Measurements from ENCODE around the gene USF2.

USF2 gene

DNA sequence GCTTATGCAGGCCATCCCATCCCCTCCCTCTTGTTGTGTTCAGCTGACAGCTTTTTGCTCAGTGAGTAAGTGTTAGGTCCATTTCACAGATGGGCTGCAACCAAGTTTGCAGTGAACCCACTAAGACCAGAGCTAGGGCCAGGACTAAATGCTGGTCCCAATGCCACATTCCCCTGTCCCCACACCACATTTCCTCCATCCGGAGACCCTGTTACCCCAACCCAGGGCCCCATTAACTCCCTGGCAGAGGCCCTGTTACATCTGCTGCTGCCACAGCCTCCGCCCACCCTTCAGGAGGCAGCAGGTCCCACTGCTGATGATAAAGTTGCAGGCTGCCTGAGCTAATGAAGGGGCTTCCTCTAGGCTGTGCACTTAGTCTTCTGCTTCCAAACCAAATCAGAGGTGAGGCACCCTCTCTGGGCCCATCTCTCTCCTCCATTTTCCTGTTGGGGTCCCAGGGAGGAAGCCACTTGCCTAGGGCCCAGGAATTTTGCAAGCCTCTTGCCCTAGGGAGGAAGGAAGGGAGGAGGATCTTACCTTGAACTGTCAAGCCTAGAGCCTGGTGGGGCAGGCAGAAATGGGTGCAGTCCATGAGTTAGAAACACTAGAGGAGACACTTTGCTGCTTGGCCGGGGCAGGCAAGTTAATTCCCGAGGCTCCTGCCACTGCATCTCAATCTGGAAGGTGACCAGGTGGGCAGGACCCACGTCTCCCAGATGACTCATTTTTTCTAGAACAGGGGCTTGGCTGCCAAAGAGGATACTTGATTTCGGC, 3.4 kb upstream of the USF2 start:
- no peak for DNase-seq (ENCODE audit: low read depth in 3 of 3, low spot score in 1 of 3)

DNA sequence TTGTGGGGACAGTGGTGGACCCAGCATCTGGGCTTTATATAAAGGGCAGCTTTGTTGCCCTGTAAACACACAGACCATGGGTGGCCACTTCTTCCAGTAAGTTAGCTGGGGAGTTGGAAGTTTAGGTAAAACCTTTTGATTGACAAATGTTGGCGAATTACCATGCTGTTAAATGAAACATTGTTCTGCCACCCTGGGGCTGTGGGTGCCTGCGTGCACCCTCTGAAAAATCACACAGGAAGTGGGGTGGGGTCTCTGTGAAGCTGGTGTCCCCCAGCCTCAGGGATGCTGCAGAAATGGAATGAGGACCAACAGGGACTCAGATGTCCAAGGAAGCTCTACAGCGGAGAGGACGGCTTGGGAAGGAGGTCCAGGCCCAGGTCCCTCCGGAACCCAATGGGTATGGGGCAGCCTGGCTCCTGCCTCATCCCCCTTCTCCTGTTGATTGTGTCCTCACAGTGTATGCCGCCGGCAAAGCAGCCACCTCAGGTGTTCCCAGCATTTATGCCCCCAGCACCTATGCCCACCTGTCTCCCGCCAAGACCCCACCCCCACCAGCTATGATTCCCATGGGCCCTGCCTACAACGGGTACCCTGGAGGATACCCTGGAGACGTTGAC, 2.8 kb upstream of the USF2 start:
- DNase-seq (ENCODE audit: low read depth in 3 of 3, low spot score in 1 of 3): no peak

DNA sequence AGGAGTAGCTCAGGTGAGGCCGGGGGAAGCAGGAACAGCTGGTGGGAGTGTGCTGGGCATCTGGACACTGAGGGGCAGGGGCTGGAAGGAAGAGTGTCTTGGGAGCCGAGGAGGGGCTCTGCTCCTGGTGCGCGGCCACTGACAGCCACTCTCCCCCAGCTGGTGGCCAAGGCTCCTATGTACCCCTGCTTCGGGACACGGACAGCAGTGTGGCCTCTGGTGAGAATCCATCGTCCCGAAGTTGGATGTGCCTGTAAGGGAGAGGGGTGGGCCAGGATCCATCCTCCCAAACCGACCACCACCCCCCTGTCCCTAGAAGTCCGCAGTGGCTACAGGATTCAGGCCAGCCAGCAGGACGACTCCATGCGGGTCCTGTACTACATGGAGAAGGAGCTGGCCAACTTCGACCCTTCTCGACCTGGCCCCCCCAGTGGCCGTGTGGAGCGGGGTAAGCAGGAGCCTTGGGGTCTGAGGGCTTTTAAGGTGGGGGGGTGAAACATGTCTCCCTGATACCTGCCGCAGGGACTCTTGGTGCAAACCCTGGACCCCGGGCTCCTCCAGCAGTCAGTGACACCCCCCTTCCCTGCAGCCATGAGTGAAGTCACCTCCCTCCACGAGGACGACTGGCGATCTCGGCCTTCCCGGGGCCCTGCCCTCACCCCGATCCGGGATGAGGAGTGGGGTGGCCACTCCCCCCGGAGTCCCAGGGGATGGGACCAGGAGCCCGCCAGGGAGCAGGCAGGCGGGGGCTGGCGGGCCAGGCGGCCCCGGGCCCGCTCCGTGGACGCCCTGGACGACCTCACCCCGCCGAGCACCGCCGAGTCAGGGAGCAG, 2.0 kb upstream of the USF2 start:
- no peak for DNase-seq (ENCODE audit: low read depth in 3 of 3, low spot score in 1 of 3)

DNA sequence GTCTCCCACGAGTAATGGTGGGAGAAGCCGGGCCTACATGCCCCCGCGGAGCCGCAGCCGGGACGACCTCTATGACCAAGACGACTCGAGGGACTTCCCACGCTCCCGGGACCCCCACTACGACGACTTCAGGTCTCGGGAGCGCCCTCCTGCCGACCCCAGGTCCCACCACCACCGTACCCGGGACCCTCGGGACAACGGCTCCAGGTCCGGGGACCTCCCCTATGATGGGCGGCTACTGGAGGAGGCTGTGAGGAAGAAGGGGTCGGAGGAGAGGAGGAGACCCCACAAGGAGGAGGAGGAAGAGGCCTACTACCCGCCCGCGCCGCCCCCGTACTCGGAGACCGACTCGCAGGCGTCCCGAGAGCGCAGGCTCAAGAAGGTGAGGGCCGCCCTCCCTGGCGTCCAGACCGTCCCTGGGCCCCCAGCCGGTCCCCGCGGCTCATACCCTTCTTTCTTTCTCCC, 1.4 kb upstream of the USF2 start:
- DNase-seq (ENCODE audit: low read depth in 3 of 3, low spot score in 1 of 3): peak in 1 of 3 donors; percentile 48

DNA sequence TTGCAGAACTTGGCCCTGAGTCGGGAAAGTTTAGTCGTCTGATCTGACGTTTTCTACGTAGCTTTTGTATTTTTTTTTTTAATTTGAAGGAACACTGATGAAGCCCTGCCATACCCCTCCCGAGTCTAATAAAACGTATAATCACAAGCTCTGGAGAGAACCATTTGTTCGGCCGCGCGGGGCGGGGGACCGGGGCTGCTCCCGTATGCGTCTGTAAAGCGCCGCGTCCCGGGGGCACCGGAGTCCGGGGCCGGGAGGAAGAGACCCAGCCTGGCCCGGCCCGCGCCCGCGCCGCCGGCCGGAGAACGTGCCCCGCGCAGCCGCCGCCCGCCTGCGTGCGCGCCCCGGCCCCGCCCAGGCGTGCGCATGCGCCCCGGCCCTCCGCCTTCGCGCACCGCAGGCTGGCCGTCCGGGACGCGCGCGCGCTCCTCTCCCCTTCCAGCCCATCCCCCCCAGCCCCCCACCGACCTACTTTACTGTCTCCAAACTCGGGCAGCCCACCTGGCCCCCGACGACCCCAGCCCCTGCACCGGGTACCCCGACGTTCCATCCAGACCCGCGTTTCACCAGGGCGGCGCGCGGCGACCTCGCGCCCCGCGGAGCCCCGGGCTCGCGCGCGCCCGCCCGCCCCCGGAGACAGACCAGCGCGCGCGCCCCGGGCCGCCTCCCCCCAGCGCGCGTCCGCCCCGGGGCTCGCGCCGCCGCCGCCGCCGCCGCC, 785 bp upstream of the USF2 start:
- peak in 2 of 3 donors; percentile 60 to 65 for DNase-seq (ENCODE audit: low read depth in 3 of 3, low spot score in 1 of 3)

DNA sequence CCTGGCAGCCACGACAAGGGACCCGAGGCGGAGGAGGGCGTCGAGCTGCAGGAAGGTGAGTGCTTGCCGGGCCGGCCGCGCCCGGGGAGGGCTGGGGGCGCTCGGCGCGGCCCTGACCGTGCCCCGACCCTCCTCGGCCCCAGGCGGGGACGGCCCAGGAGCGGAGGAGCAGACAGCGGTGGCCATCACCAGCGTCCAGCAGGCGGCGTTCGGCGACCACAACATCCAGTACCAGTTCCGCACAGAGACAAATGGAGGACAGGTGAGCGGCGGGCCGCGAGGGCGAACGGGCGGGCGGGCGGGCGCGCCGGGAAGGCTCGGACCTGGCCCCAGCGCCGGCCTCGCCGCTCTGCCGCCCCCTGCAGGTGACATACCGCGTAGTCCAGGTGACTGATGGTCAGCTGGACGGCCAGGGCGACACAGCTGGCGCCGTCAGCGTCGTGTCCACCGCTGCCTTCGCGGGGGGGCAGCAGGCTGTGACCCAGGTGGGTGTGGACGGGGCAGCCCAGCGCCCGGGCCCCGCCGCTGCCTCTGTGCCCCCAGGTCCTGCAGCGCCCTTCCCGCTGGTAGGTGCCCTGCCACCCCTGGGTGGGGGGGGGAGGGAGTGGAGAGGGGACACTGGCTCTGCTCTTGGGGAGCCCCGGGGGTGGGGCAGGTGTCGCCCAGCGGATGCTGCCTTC, 816 bp downstream of the USF2 start:
- peak in 2 of 3 donors; percentile 53 to 58 for DNase-seq (ENCODE audit: low read depth in 3 of 3, low spot score in 1 of 3)

DNA sequence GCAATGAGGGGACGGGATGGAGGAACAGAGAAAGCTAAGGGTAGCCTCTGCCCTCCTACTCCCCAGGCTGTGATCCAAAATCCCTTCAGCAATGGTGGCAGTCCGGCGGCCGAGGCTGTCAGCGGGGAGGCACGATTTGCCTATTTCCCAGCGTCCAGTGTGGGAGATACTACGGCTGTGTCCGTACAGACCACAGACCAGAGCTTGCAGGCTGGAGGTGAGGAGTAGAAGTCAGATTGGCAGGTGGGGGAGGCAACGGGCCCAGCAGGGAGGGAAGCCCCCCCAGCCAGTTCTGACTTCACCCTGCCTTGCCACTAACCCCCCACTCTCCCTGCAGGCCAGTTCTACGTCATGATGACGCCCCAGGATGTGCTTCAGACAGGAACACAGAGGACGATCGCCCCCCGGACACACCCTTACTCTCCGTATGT, 1.6 kb downstream of the USF2 start:
- no peak for DNase-seq (ENCODE audit: low read depth in 3 of 3, low spot score in 1 of 3)

DNA sequence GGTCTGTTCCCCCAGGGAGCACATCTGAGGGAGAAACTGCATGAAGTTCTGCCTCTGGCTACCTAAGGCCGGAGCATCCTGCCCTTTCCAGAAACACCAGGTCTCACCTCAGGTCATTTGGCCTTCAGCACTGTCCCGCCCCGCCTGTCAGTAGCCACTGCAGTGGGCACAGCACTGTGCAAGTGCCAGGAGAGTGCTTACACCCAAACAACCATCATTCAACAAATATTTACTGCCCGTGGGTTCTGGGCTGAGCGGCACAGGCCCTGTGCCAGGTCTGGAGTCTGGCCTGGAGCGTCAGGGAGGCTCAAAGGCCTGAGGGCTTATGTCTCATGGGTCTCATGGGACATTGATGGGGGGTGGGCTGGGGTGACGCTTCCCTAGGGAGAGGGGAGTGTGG, 2.8 kb downstream of the USF2 start:
- DNase-seq (ENCODE audit: low read depth in 3 of 3, low spot score in 1 of 3): no peak

DNA sequence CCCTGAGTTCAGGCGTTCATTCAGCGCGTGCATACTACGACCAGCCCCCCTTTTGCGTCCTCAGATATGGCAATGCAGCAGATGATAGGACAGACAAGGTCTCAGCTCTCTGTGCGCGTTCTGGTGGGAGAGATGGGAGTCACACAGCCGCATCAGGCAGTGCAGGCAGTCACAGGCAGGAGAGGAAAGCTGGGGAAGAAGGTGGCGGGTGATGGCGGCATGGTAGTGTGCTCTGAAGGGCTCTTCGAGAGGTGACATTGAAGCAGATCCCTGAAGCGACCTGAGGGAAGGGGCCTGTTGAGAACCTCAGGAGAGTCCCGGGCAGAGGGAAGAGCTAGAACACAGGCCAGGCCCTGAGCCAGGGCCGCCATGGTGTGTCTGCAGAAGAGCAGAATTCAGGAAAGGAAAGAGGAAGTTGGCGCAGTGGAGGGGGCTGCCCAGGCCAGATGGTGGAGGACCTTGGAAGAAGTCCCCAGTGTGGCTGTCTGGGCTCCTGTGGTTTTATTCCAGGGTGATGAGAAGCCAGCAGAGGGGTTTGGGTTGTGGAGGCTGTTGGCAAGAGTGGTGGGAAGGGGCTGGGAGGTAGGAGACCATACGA, 3.5 kb downstream of the USF2 start:
- DNase-seq (ENCODE audit: low read depth in 3 of 3, low spot score in 1 of 3): no peak

DNA sequence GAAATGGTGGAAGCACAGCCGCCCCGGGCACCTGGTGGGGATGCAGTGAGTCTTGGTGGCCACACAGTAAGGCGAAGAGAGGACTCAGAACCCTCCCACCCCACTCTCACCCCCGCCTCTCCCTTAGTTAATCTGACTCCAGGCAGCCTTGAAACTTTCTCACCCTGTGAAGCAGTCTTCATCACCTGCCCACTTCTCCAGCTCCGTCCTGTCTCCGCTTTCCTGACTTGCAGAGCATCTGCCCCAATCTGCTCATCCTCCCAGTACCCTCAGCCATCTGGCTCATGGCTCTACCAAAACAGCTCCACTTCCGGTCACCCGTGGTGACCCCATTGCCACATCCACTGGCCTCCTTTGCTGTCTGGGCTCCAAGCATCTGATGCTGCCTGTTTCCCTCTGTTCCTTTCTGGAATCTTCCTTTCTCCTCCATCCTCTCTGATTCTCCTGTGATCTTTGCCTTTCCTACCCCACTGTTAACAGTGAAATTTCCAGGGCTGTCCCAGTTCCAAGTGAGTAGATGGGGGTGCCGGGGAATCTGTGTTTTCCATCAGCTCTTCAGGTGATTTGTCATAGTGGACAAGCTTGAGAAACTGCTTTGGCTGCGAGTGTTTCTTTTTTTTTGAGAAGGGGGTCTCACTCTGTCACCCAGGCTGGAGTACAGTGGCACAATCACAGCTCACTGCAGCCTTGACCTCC, 4.3 kb downstream of the USF2 start:
- no peak for DNase-seq (ENCODE audit: low read depth in 3 of 3, low spot score in 1 of 3)

DNA sequence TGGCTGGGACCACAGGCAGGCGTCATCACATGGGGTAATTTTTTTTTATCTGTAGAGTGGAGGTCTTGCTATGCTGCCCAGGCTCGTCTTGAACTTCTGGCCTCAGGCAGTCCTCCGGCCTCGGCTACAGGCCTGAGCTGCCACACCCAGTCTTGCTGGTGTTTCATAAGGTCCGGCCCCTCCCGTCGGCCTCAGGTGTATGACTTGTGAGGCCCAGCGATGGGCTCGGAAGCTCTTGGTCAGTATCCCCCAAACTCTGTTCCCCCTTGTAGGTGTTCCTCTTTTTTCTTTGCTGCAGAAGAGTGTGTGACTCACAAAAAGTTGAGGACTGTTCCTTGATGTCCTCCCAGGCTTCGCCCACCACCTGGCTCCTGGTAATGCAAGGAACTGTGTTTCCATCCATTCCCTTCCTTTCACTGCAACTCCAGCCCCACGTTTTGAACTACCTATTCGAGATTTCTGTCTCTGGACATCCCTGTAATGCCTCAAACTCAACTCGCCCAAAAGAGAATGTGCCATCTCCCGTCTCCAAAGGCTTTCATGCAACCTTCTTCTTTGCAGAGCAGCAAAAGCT, 5.0 kb downstream of the USF2 start:
- DNase-seq (ENCODE audit: low read depth in 3 of 3, low spot score in 1 of 3): no peak

DNA sequence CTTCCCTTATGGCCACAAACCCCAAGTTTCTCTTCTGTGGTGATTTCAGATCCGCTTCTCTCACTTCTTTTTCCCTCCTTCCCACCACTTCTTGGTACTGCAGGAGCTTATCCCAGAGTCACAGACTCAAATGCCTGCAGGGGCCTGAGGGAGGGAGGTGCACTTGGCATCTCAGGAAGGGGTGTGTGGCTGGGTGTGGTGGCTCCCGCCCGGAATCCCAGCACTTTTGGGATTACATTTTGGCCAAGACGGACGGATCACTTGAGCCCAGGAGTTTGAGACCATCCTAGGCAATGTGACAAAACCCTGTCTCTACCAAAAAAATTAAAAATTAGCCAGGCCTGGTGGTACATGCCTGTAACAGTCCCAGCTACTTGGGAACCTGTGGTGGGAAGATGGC, 5.6 kb downstream of the USF2 start:
- no peak for DNase-seq (ENCODE audit: low read depth in 3 of 3, low spot score in 1 of 3)

DNA sequence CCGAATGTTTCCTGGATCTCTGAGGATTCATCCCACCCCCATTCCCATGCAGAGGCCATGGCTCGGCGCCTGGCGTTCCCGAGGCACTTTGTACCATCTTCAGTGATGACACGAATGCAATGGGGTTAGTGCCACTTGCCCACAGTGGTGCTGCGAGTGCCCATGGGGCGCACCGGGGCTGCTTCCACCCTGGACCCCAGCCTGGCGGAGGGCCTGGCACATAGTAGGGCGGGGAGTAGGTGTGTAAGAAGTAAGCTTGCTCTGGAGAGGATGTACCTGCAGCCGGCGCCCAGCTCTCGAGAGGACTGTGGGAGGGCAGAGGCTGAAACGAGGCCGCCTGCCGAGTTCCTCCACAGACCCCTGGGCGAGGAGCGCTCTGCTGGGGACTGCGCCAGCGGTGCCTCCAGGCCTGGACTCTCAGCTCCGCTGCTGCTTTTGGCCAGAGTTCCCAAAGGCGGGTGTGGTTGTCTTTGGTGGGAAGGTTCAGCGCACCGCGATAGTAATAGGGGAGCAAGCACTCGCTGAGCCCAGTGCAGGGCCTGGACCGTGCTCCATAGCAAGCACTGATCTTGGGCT, 8.0 kb downstream of the USF2 start:
- no peak for DNase-seq (ENCODE audit: low read depth in 3 of 3, low spot score in 1 of 3)

DNA sequence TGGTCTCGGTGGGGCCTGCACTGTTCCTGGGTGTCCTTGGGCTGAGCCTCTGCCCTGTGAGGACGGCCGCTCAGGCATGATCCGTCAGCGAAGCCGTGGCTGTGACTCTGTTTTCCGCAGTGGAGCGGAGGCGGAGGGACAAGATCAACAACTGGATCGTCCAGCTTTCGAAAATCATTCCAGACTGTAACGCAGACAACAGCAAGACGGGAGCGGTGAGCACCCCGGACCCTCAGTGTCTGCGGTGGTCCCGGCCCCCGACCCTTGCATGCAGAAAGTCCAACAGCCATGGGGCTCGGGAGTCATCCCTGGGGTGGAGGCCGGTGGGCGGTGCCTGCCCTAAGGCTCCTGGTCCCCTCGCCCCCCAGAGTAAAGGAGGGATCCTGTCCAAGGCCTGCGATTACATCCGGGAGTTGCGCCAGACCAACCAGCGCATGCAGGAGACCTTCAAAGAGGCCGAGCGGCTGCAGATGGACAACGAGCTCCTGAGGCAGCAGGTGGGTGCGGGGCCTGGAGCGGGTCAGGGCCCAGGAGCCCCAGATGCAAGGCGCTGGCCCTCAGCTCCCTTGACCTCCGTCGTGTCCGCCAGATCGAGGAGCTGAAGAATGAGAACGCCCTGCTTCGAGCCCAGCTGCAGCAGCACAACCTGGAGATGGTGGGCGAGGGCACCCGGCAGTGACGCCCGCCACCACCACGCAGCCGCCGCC, 10.0 kb downstream of the USF2 start:
- no peak for DNase-seq (ENCODE audit: low read depth in 3 of 3, low spot score in 1 of 3)

DNA sequence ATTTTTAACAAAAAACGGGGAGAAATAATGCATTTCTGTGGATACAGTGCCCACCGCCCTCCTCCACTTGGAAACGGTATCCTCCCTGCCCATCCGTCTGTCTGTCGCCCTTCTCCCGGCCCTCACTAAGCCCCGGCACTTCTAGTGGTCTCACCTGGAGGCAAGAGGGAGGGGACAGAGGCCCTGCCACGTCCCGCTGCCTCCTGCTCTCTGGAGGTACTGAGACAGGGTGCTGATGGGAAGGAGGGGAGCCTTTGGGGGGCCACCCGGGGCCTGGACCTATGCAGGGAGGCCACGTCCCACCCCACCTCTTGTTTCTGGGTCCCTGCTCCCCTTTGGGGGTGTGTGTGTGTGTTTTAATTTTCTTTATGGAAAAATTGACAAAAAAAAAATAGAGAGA, 10.6 kb downstream of the USF2 start:
- DNase-seq (ENCODE audit: low read depth in 3 of 3, low spot score in 1 of 3): no peak

DNA sequence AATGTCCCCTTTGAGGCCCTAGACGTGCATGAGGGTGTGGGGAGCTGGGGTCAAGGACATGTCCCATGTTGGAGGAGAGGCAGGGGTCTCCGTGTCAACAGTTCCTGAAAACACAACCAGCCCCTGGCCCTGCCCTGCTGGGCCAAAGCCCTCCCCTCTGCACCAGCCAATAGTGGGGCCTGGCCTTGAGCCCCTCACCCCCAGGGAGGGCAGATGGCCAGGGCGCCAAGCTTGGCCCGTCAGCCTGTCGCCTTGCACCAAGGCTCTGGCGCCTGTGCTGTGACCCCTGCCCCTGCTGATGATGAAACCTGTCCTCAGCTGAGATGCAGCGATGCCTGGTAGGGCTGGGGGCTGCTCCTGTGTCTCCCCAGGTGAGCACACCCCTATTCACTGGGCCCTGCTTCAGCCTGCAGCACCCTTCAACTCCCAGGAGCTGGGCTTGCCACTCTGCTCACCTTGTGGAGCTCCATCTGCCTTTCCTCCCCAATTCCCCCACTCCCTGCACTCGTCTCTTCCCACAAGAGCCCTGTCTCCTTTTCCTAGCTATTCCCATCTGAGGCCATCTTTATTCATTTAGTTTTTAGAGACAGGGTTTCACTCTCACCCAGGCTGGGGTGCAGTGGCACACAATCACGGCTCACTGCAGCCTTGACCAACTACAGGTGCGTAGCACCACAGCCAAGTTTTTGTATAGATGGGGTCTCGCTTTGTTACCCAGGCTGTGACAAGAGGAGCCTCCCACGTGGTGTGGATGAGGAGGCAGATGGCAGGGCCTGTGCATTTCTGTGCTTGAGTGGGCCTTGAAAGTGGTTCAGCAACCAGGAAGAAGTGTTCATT, 11.4 kb downstream of the USF2 start:
- no peak for DNase-seq (ENCODE audit: low read depth in 3 of 3, low spot score in 1 of 3)

DNA sequence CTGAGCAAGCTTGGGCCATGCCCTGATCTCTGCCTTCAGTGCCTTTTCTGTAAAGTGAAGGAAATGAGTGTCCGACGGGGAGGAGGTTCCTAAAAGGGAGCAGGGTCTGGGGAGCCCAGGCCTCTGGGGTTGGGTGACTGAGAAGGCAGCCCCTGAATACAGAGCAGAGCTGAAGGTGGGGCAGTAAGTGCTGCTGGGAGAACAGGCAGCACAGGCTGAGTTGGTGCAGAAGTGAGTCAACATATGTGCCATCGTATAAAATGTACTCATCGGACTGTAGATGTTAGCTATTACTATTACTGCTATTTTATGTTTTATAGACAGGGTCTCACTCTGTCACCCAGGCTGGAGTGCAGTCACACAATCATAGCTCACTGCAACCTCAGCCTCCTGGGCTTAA, 12.5 kb downstream of the USF2 start:
- no peak for DNase-seq (ENCODE audit: low read depth in 3 of 3, low spot score in 1 of 3)
